Suppressor macrophage (primary cell): ENCODE results near the gene GNA15.

Source experiments
- DNase-seq, 4 experiments: peaks; one replicate each; pipeline ENCODE4 v3.0.0-alpha.2; 2020 to 2022

The GNA15 gene

GRCh38 chr19:3175781-3176714 lies 40.2 kb downstream of the GNA15 start:
- DNase-seq: no peak

DNA sequence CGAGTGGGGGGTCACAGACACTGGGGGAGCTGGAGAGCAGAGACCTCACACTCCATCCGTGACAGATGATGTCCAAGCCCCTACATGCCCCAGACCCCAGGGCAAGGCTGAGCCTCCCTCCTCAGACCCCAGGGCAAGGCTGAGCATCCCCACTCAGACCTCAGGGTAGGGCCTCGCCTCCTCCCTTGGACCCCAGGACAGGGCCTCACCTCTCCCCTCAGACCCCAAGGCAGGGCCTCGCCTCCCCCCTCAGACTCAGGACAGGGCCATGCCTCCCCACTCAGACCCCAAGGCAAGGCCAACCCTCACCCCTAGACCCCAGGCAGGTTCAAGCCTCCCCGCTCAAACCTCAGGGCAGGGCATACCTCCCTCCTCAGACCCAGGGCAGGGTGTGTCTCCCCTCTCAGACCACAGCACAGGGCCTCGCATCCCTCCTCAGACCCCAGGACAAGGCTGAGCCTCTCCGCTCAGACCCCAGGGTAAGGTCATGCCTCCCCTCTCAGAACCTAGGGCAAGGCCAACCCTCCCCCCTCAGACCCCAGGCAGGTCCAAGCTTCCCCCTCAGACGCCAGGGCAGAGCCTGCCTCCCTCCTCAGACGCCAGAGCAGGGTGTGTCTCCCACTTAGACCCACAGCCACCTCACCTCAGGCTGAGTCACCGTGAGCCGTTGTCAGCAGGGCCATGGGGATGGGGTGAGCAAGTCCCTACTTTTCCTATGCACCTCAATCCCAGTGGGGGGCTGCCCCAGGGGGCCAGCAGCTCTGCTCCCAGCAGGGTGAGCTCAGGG lies 41.1 kb downstream of the GNA15 start:
- peak in 2 of 4 experiments; percentile 32 to 40 for DNase-seq

DNA sequence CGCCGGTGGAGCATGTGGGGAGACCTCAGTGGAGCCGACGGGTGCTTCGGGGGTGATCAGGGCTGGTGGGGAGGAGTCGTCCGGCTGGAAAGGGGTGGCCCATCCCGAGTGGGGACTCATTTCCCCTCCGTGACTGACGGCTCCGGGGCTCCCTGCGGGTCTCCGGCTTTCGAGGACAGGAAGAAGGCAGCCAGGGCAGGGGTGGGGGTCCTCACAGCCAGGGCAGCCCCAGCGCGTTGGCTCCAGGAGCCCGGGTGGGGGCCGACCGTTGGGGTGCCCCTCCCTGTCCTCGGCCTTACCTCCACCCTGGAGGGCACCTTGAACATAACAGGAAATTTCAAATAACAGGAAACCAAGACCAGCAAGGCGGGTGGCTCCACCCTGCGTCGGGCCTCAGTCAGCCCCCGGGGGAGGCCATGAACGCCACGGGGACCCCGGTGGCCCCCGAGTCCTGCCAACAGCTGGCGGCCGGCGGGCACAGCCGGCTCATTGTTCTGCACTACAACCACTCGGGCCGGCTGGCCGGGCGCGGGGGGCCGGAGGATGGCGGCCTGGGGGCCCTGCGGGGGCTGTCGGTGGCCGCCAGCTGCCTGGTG lies 42.6 kb downstream of the GNA15 start, which contains the start of gene S1PR4:
Gene S1PR4 (plus strand): TSS at position 393 of the 596 bp plus-strand sequence. CDS start 24 bp downstream, at position 417.
- DNase-seq: peak in 2 of 4 experiments; percentile 32 to 40

DNA sequence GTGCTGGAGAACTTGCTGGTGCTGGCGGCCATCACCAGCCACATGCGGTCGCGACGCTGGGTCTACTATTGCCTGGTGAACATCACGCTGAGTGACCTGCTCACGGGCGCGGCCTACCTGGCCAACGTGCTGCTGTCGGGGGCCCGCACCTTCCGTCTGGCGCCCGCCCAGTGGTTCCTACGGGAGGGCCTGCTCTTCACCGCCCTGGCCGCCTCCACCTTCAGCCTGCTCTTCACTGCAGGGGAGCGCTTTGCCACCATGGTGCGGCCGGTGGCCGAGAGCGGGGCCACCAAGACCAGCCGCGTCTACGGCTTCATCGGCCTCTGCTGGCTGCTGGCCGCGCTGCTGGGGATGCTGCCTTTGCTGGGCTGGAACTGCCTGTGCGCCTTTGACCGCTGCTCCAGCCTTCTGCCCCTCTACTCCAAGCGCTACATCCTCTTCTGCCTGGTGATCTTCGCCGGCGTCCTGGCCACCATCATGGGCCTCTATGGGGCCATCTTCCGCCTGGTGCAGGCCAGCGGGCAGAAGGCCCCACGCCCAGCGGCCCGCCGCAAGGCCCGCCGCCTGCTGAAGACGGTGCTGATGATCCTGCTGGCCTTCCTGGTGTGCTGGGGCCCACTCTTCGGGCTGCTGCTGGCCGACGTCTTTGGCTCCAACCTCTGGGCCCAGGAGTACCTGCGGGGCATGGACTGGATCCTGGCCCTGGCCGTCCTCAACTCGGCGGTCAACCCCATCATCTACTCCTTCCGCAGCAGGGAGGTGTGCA lies 43.3 kb downstream of the GNA15 start:
- DNase-seq: peak in 3 of 4 experiments; percentile 49 to 63 (median 58)

GRCh38 chr19:3179739-3180293 lies 44.0 kb downstream of the GNA15 start:
- DNase-seq: peak in 2 of 4 experiments; percentile 46 to 52

GRCh38 chr19:3183721-3184641 lies 48.1 kb downstream of the GNA15 start:
- DNase-seq: no peak

GRCh38 chr19:3184847-3185460 lies 49.1 kb downstream of the GNA15 start:
- peak in 2 of 4 experiments; percentile 76 for DNase-seq

GRCh38 chr19:3185461-3186159 lies 49.8 kb downstream of the GNA15 start, which contains the start of gene NCLN:
Gene NCLN (plus strand): TSS chr19:3185930. CDS start chr19:3186031, 101 bp downstream.
- DNase-seq: peak; percentile 96 to 98 (median 97)

DNA sequence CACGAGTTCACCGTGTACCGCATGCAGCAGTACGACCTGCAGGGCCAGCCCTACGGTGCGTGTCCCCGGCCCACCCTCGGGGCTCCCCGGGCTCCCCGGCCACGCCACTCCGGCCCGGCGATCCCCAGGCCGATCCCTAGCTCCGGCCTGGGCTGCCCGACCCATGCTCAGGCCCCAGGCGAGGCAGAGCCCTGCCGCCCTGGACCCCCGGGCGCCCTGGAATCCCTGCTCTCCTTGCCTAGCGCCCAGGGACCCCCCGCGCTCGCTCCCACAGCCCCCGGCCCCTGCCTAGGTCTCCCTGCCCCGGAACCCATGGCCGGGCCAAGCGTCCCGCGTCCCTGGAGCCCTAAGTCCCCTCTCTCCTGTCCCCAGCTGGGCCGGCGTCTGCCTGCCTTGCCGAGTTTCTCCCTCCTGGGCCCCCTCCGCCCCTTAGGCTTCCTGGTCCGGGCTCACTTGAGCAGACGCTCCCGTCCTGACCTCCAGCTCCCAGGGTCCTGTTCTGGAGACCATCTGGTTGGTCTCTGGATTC lies 50.4 kb downstream of the GNA15 start:
- DNase-seq: peak in 2 of 4 experiments; percentile 24 to 39

- DNase-seq: peak; percentile 44 to 70 (median 68)
Measured at GRCh38 chr19:3186891-3187661, 51.2 kb downstream of the GNA15 start.

DNA sequence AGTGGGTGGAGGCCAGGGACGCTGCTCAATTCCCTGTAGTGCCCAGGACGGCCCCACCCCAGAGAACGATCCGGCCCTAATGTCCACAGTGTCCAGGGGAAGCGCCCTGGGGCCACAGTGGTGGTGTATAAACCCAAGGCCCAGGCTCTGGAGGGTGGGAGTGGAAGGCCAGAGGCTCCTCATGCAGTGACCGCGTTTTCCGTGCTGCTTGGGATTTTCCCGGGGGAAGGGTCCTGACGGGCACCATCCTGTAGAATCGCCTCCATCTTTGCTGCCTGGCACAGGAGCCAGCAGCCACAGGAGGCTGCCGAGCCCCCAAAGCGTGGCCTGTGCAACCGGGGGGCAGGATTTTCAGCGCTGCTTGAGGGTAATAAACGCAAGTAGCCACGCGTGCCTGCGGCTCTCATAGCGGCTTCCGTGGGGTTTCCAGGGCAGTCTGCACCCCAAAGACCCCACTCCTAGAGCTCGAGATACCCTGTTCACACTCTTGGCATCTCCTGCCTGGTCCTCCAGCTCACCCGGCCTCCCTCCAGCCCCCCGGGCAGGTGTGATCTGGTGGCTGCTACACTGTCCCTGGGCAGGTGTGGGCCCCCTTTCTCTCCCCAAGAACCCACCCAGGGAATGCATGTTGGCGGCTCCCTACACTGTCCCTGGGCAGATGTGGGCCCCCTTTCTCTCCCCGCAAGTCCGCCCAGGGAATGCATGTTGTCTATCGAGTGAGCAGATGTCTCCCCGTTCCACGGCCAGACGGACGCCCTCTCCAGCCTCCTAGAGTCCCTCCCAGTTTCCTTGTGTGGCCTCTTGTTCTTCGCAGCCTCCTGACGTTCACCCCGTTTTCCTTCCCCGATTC lies 52.1 kb downstream of the GNA15 start:
- no peak for DNase-seq

DNA sequence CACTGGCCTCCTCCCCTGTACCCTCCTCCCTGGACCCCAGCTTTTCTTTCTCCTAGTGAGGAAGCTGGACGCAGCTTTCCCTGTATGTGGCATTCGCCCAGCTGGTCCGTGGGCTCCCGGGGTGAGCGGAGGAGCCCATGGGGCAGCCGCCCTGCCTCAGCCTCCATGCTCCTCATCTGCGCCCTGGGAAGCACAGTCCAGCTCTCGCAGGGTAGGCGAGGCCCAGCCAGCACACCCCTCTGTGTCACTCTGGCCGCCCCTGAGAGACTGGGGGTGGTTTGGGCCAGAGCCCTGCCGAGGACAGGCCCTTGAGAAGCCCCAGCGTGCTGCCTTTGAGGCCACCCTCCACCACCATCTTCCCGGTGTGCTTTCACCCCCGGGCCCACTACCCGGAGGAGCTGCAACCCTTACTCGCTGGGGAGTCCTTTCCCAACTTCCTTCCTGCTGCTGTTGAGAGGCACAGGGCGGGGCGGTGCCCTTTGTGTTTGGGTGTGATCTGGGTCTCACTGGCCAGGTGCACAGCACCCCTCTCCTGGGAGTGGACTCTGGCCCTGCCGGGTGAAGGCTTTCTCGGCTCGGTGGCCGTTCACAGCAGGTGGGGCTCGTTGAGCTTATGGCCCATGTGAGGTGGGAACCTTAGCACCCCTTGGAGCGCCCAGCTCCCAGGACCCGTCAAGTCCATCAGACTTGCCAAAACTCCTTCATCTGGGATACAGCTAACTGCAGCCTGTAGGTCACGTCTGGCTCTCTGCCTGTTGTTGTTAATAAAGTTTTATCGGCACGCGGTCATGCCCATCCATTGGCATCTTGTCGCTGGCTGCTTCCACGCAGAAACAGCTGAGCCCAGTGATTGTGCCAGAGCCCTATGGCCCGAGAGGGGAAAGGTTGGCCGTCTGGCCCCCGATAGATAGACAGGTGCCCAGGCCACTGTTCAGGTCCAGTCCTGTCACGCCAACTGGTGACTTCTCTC lies 53.1 kb downstream of the GNA15 start:
- peak in 2 of 4 experiments; percentile 39 to 59 for DNase-seq

DNA sequence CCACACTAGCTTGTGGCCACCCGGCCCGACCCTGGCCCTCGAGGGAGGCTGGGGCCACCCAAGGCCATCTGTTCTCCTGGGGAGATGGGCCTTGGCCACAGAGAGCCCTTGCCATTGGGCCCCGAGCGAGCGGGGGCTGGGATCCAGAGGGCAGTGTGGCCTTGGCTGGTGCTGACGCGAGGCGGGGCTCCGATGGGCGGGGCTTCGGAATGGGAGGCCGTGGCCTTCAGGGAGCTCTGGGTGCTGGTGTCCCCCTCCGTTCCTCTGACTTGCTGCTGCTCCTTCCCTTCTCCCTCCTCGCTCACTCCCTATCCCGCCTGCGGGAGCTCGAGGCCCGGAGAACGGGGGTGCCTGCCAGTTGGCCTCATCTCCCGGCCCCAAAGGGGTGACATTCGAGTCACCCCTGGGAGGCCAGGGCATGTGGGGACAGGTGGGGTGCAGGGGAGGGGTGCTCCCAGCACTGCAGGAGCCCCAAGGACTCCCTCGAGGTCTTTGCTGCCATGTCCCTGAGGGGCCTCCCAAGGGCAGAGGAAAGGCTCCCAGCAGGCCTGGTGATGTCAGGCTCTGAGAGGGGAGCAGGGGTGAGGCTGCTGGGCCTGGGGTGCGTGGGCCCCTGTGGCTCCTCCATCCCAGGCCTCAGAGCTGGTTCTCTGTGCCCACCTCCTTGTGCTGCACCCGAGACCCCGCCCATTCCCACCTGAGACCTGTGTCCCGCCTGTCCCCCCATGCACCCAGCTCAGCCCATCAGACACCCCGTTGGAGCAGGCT lies 54.1 kb downstream of the GNA15 start:
- DNase-seq: no peak

DNA sequence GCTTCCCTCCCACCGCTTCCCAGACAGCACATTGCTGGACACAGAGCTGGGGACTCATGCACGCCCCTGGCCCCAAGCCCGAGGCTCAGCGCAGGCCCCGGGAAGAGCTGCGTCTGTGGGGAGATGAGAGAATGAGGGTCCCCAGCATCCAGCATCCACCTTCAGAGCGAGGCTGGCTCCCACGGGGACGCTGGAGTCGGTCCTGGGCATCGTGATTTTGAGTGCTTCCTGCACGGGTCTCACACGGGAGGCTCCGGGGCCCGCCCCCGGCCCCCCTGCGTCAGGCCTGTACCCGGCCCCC lies 54.6 kb downstream of the GNA15 start:
- DNase-seq: no peak
